DND-41 (cell line): ENCODE data around the gene CYB5A.

Experiments
- ATAC-seq: fragments of 200-7000 bp; cut with Tn5 transposase; 3 replicates; pipeline ENCODE4 v1.9.1; 2021; ENCODE audit warnings: low read depth; ENCODE audit not compliant: insufficient read depth
- DNase-seq: peaks from one replicate; pipeline ENCODE4 v3.0.0-alpha.2; 2020
- H2AFZ ChIP-seq: 2 replicates; pipeline ENCODE4 v1.6.0; 2012; ENCODE audit warnings: low read depth, low read length
- H3K27ac ChIP-seq: 2 replicates; pipeline ENCODE4 v1.5.1; 2012; ENCODE audit warnings: low read length, inconsistent platforms
- H3K27me3 ChIP-seq: fragments of 200-600 bp; sonication (generic); 2 replicates; pipeline ENCODE4 v1.6.0; 2012; ENCODE audit warnings: low read length, mild to moderate bottlenecking, inconsistent platforms; ENCODE audit not compliant: insufficient read depth, poor library complexity
- H3K36me3 ChIP-seq: 2 replicates; pipeline ENCODE4 v1.5.1; 2012; ENCODE audit warnings: low read length, inconsistent platforms; ENCODE audit not compliant: insufficient read depth
- H3K4me1 ChIP-seq: 2 replicates; pipeline ENCODE4 v1.5.1; 2012; ENCODE audit warnings: mild to moderate bottlenecking, low read length; ENCODE audit not compliant: insufficient read depth
- H3K4me2 ChIP-seq: 2 replicates; pipeline ENCODE4 v1.6.0; 2012; ENCODE audit warnings: mild to moderate bottlenecking, moderate library complexity, low read length, inconsistent platforms; ENCODE audit not compliant: insufficient read depth
- H3K4me3 ChIP-seq, 2 experiments: fragments of 200-600 bp in 1 of 2; shearing (Covaris generic) in 1 of 2; 2 replicates each; pipeline ENCODE4 v1.5.1; 2012 to 2016; ENCODE audit warnings: inconsistent platforms in 2 of 2, low read length in 2 of 2, mild to moderate bottlenecking in 2 of 2, low read depth in 1 of 2, moderate library complexity in 1 of 2
- H3K79me2 ChIP-seq: 2 replicates; pipeline ENCODE4 v1.6.0; 2012; ENCODE audit warnings: low read length, inconsistent platforms; ENCODE audit not compliant: insufficient read depth
- H3K9ac ChIP-seq: 2 replicates; pipeline ENCODE4 v1.6.0; 2012; ENCODE audit warnings: low read depth, mild to moderate bottlenecking, inconsistent platforms, low read length, moderate library complexity
- H3K9me3 ChIP-seq: 2 replicates; pipeline ENCODE4 v1.5.1; 2012; ENCODE audit warnings: low read length, moderate library complexity, mild to moderate bottlenecking, inconsistent platforms; ENCODE audit not compliant: insufficient read depth, severe bottlenecking
- H4K20me1 ChIP-seq: 2 replicates; pipeline ENCODE4 v1.6.0; 2012; ENCODE audit warnings: low read length; ENCODE audit not compliant: insufficient read depth
- CTCF ChIP-seq: IDR thresholded peaks from 2 replicates; pipeline ENCODE4 v1.5.1; 2012; ENCODE audit warnings: borderline replicate concordance, low read length, moderate library complexity, mild to moderate bottlenecking; ENCODE audit not compliant: poor library complexity, severe bottlenecking; ENCODE audit errors: extremely low read depth
- EZH2 ChIP-seq: IDR thresholded peaks from 3 replicates; pipeline ENCODE4 v1.6.1; 2012; ENCODE audit warnings: borderline replicate concordance, low read depth, mild to moderate bottlenecking, moderate library complexity, low read length, inconsistent platforms; ENCODE audit not compliant: severe bottlenecking

CYB5A gene

GRCh38 chr18:74215863-74216262, 75.9 kb downstream of the CYB5A start:
- H2AFZ ChIP-seq, result no peak overlapping the region
- no peak overlapping the region for H3K27ac ChIP-seq
- DNase-seq (no peak), ATAC-seq (no peak)
- H4K20me1 ChIP-seq, result no peaks in the 10 kb centered on the region
- no peak overlapping the region for H3K4me3 ChIP-seq
- H3K4me1 ChIP-seq, result no peaks in the 10 kb centered on the region
- H3K27me3 ChIP-seq, result no peaks in the 10 kb centered on the region
- H3K9me3 ChIP-seq, result no peaks in the 10 kb centered on the region
- H3K4me2 ChIP-seq, result no peak overlapping the region
- no peaks in the 10 kb centered on the region for H3K36me3 ChIP-seq
- no peaks in the 10 kb centered on the region for H3K79me2 ChIP-seq
- TF ChIP-seq CTCF, result no peak
- no peak for TF ChIP-seq EZH2
- no peak overlapping the region for H3K9ac ChIP-seq

GRCh38 chr18:74213429-74213828, 78.3 kb downstream of the CYB5A start:
- Histone ChIP-seq H3K27ac (no peak overlapping the region), H3K9ac (no peak overlapping the region), H2AFZ (no peak overlapping the region), H3K4me1 (no peaks in the 10 kb centered on the region), H4K20me1 (no peaks in the 10 kb centered on the region), H3K36me3 (no peaks in the 10 kb centered on the region), H3K27me3 (no peaks in the 10 kb centered on the region), H3K4me2 (no peak overlapping the region), H3K4me3 (no peak overlapping the region), H3K9me3 (no peaks in the 10 kb centered on the region), H3K79me2 (no peaks in the 10 kb centered on the region)
- TF ChIP-seq CTCF, result no peak
- no peak for TF ChIP-seq EZH2
- DNase-seq, result no peak
- no peak for ATAC-seq

- H3K4me1 ChIP-seq, result no peaks in the 10 kb centered on the region
- no peaks in the 10 kb centered on the region for H3K79me2 ChIP-seq
- ATAC-seq (no peak), DNase-seq (no peak)
- no peak for TF ChIP-seq CTCF
- TF ChIP-seq EZH2, result no peak
- no peak overlapping the region for H3K4me2 ChIP-seq
- no peak overlapping the region for H3K4me3 ChIP-seq
- no peaks in the 10 kb centered on the region for H4K20me1 ChIP-seq
- H3K27ac ChIP-seq, result no peak overlapping the region
- H3K9ac ChIP-seq, result no peak overlapping the region
- H3K36me3 ChIP-seq, result no peaks in the 10 kb centered on the region
- H3K9me3 ChIP-seq, result no peaks in the 10 kb centered on the region
- no peaks in the 10 kb centered on the region for H3K27me3 ChIP-seq
- H2AFZ ChIP-seq, result no peak overlapping the region
These were observed 87.1 kb downstream of the CYB5A start for GRCh38 chr18:74204526-74205152.
